AG10803 (cell line): Measurements from ENCODE around the gene CTIF.

Experiments used
- DNase-seq: peaks from one replicate; pipeline ENCODE4 v3.0.0; 2010; ENCODE audit warnings: low read depth
- H3K4me3 ChIP-seq: 2 replicates; pipeline ENCODE4 v1.5.1; 2011; ENCODE audit warnings: mild to moderate bottlenecking, low read length, control low read depth
- TF ChIP-seq, protein P1 (sequence below): conservative IDR thresholded peaks from 2 replicates; pipeline ENCODE4 v1.5.1; 2011; ENCODE audit warnings: mild to moderate bottlenecking, low read length, control low read depth, inconsistent platforms

CTIF gene

DNA sequence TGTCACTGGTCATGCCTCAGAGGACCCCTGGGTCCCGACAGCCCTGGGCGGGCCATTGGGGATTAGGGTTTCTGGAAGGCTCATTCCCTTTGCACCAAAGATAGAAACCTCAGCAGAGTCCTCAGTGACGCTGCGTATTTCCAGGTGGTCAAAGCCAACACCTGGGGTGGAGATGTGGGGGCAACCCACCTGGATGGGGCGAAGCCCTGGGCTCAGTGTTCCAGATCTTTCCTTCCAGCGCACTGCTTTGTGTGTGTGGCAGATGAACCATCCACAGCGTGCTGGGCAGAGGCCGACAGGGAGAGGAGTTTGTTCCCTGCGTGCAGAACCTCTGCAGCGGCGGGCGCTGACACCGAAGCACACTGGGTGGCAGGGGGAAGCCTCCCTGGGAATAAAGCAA, 143.9 kb downstream of the CTIF start:
- no peak for DNase-seq
- TF ChIP-seq, protein P1, sequence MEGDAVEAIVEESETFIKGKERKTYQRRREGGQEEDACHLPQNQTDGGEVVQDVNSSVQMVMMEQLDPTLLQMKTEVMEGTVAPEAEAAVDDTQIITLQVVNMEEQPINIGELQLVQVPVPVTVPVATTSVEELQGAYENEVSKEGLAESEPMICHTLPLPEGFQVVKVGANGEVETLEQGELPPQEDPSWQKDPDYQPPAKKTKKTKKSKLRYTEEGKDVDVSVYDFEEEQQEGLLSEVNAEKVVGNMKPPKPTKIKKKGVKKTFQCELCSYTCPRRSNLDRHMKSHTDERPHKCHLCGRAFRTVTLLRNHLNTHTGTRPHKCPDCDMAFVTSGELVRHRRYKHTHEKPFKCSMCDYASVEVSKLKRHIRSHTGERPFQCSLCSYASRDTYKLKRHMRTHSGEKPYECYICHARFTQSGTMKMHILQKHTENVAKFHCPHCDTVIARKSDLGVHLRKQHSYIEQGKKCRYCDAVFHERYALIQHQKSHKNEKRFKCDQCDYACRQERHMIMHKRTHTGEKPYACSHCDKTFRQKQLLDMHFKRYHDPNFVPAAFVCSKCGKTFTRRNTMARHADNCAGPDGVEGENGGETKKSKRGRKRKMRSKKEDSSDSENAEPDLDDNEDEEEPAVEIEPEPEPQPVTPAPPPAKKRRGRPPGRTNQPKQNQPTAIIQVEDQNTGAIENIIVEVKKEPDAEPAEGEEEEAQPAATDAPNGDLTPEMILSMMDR, result no peak
- no peak overlapping the region for H3K4me3 ChIP-seq

DNA sequence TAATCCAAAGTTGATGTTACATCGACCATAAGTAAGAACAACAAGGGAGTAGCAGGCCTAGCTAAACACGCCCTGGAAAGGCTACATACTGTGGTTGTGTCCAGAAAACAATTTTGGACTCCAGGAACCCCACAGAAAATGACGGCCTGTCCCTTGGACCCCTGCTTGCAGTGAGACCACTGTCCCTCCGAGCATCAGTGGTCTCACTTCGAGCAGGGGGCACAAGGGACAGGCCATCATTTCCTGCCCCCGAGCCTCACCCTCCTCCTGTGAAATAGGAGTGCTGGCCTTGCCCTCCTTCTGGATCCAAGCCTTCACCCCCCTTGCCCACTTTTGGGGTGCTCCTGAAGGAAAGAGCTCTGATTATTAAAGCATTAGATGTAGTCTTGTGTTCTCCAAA, 144.4 kb downstream of the CTIF start:
- no peak overlapping the region for H3K4me3 ChIP-seq
- TF ChIP-seq, protein P1, result no peak

DNA sequence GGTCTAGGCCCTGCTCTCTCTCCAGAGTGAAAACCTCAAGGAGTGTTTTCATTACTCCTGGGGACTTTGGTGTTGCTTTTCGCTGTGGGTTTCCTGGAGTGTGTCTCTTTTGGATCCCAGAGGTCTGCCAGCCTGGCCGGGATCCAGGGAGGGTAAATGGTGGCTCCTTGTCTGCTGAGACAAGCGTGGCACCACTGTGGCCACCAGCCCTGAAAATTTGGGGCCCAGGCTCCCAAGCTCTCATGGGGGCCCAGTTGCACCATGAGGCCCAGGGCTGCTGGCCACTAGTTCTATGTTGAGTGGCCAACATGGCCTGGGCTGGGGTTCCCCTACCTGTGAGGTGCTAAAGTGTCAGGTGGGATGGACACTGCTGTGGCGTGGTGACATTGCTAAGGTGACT, 144.8 kb downstream of the CTIF start:
- no peak overlapping the region for H3K4me3 ChIP-seq
- no peak for DNase-seq
- TF ChIP-seq, protein P1, result no peak

More for the DNA sequence above, 144.4 kb downstream of the CTIF start:
- DNase-seq, result no peak

DNA sequence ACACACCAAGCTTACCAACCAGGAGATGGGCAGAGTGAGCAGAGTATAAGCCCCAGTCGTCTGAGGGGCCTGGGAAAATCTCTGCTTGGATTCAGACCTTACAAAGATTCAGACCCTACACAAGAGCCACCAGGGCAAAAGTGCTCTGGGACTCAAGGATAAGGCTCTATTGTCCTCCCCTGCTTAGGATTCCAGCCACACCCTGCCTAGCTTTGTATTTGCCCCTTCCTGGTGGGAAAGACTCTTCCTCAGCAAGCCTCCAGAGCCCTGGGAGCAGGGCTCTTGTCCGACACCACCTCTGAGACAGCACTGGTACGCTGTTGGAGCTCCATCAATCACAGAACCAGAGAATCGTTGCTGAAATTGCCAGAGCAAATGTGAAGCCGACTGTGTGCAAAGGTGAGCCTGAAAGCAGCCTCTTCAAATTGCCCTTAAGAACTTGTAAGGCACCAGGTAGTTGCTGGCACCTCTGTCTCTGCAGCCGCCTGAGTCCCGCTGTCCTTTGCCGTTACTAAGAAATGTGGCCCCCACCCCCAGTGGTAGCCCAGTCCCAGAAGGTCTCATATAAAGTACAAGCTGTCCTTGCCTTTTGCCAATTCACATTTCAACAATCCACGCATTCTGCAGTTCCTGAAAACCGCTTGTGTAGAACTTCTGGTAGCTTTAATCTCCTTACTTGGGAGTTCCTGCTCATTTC, 148.7 kb downstream of the CTIF start:
- no peak for DNase-seq
- TF ChIP-seq, protein P1, result no peak
- H3K4me3 ChIP-seq, result no peak overlapping the region

DNA sequence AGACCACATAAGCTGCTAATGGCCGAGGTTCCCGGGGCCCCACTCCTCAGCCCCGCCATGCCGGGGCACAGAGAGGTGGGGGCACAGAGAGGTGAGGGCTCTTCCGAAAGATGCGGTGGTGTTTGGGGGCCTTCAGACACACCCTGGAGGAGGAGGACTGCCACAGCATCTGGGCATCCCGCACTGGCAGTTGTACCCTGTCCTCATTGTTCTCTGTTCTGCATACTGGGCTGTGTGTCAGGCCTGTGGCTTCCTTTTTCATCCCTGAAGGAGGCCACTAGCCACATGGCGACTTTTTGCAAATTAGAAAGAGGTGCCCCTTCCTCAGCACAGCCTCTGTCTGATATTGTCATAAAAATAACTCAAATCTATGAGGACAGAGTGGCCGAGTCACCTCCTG, 150.1 kb downstream of the CTIF start:
- no peak overlapping the region for H3K4me3 ChIP-seq
- no peak for DNase-seq
- TF ChIP-seq, protein P1, result no peak

DNA sequence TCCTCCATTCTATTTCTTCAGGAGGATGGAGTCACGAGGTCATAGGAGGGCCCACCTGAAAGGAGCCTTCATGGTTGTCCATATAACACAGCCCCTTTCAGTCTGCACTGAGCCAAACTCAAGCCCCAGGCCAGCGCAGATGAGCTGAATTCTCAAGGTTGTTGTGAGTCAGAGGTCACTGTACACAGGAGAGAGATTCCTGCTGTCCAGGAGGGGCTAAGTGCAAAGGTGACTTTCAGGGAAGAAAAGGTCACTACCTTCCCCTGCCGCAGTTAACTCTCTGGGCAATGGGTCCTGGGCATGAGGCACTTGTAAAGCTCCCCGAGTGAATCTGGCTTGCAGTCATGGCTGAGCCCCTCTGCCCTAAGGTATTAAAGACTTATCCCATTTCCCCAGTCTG, 150.7 kb downstream of the CTIF start:
- H3K4me3 ChIP-seq, result no peak overlapping the region
- no peak for DNase-seq
- TF ChIP-seq, protein P1, result no peak

DNA sequence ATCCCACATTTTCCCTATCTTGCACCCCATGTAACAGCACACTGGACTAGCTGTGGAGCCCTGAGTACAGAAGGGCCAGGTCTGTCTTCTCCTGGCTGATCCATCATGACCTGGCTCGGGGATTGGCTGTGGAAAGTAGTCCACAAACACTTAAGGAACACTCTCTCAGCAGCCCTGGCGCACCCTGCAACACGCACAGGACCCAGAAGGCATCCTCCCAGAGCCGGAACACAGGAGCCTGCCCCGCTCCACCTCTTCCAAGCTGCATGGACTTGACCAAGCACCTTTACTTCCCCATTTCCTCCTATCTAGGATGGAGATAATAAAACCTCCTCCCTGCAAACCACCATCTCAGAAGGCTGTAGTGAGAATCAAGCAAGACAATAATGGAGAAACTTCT, 151.7 kb downstream of the CTIF start:
- no peak for DNase-seq
- H3K4me3 ChIP-seq, result no peak overlapping the region
- TF ChIP-seq, protein P1, result no peak
